ENCODE results near the gene PANK2. TPM values are rescaled to one million over a fixed set of nuclear protein-coding genes. Genes with fewer than 3 reads are reported as not detected.

PANK2 gene
- total RNA-seq, 4 donors from 2014 or later, result 17.9 to 53.6 (median 43.2) TPM

GRCh38 chr20:3908667-3909066 lies 19.5 kb downstream of the PANK2 start:
- TF ChIP-seq POLR2A (IDR thresholded peaks at IDR 0.05), result no peak
- TF ChIP-seq, protein P1, sequence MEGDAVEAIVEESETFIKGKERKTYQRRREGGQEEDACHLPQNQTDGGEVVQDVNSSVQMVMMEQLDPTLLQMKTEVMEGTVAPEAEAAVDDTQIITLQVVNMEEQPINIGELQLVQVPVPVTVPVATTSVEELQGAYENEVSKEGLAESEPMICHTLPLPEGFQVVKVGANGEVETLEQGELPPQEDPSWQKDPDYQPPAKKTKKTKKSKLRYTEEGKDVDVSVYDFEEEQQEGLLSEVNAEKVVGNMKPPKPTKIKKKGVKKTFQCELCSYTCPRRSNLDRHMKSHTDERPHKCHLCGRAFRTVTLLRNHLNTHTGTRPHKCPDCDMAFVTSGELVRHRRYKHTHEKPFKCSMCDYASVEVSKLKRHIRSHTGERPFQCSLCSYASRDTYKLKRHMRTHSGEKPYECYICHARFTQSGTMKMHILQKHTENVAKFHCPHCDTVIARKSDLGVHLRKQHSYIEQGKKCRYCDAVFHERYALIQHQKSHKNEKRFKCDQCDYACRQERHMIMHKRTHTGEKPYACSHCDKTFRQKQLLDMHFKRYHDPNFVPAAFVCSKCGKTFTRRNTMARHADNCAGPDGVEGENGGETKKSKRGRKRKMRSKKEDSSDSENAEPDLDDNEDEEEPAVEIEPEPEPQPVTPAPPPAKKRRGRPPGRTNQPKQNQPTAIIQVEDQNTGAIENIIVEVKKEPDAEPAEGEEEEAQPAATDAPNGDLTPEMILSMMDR (IDR thresholded peaks at IDR 0.05), result no peak
- H3K4me1 ChIP-seq, result peaks cover 0 to 46% (median 0%) of the 10 kb centered on the region in 4 donors
- H3K36me3 ChIP-seq, result peaks cover 0 to 60% (median 0%) of the 10 kb centered on the region in 3 donors
- H3K27me3 ChIP-seq, result no peaks in the 10 kb centered on the region
- H3K9me3 ChIP-seq, result no peaks in the 10 kb centered on the region
- no peak overlapping the region for H3K4me3 ChIP-seq
- H3K27ac ChIP-seq, result no peak overlapping the region
- no peak for DNase-seq

DNA sequence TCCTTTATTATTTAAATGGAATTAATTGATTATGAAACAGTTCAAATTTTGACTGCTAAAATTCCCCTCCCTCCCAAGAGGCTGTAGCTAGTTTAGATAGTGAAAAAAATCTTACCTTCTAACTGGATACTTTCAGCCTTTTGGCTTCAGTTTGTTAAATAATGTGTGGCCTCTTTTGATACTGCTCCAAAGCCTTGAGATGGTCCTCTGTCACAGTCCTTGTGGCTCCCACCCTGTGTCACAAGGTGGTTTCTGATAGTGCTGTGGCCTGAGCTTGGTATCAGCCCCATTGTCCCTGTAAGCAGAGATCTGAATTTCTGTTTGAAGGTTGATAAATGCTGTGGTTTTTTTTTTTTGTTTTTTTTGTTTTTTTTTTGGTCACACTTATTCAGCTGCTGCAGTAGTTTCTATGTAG lies 20.8 kb downstream of the PANK2 start:
- H3K27ac ChIP-seq, result no peak overlapping the region
- DNase-seq, result no peak
- TF ChIP-seq, protein P1 (IDR thresholded peaks at IDR 0.05), result no peak
- no peak for TF ChIP-seq POLR2A (IDR thresholded peaks at IDR 0.05)
- H3K27me3 ChIP-seq, result no peaks in the 10 kb centered on the region
- H3K36me3 ChIP-seq, result peaks cover 0 to 73% (median 0%) of the 10 kb centered on the region in 3 donors
- peaks cover 0 to 49% (median 0%) of the 10 kb centered on the region in 4 donors for H3K4me1 ChIP-seq
- no peak overlapping the region for H3K4me3 ChIP-seq
- no peaks in the 10 kb centered on the region for H3K9me3 ChIP-seq

GRCh38 chr20:3910853-3911252 lies 21.7 kb downstream of the PANK2 start:
- TF ChIP-seq, protein P1 (IDR thresholded peaks at IDR 0.05), result no peak
- no peak for TF ChIP-seq POLR2A (IDR thresholded peaks at IDR 0.05)
- H3K4me3 ChIP-seq, result no peak overlapping the region
- H3K4me1 ChIP-seq, result peaks cover 0 to 47% (median 0%) of the 10 kb centered on the region in 4 donors
- peaks cover 0 to 77% (median 3%) of the 10 kb centered on the region in 3 donors for H3K36me3 ChIP-seq
- no peaks in the 10 kb centered on the region for H3K27me3 ChIP-seq
- H3K9me3 ChIP-seq, result no peaks in the 10 kb centered on the region
- DNase-seq, result no peak
- peak overlapping the region in 1 of 4 donors; percentile 45 for H3K27ac ChIP-seq

- Histone ChIP-seq H3K27me3 (no peaks in the 10 kb centered on the region), H3K4me1 (peaks cover 0 to 41% (median 0%) of the 10 kb centered on the region in 4 donors), H3K4me3 (no peak overlapping the region), H3K9me3 (no peaks in the 10 kb centered on the region), H3K36me3 (peaks cover 0 to 80% (median 3%) of the 10 kb centered on the region in 3 donors), H3K27ac (no peak overlapping the region)
- TF ChIP-seq POLR2A (IDR thresholded peaks at IDR 0.05), result no peak
- TF ChIP-seq, protein P1 (IDR thresholded peaks at IDR 0.05), result no peak
- DNase-seq, result peak in 2 of 3 donors; percentile 74 to 85
These were observed 22.8 kb downstream of the PANK2 start for GRCh38 chr20:3911956-3912355.

GRCh38 chr20:3914446-3914845 lies 25.3 kb downstream of the PANK2 start:
- Histone ChIP-seq H3K9me3 (no peaks in the 10 kb centered on the region), H3K27ac (peak overlapping the region in 1 of 4 donors; percentile 38), H3K36me3 (peaks cover 0 to 76% (median 3%) of the 10 kb centered on the region in 3 donors), H3K4me3 (no peak overlapping the region), H3K27me3 (no peaks in the 10 kb centered on the region), H3K4me1 (peaks cover 0 to 36% (median 0%) of the 10 kb centered on the region in 4 donors)
- no peak for DNase-seq
- TF ChIP-seq POLR2A (IDR thresholded peaks at IDR 0.05), result no peak
- TF ChIP-seq, protein P1 (IDR thresholded peaks at IDR 0.05), result no peak

Data from Peyer's patch (tissue), 4 donors.